SK-N-MC (cell line): Measurements from ENCODE around the gene LUZP2.

ENCODE experiments used
- EZH2 ChIP-seq: fragments of 200-600 bp; sonication (generic); IDR thresholded peaks from one replicate; pipeline ENCODE4 v1.6.1; 2017; ENCODE audit warnings: antibody characterized with exemption
- FOXP2 ChIP-seq: optimal IDR thresholded peaks from 2 replicates; pipeline ENCODE3; 2011; ENCODE audit warnings: mild to moderate bottlenecking, moderate library complexity; ENCODE audit not compliant: insufficient read depth; ENCODE audit errors: extremely low read length, control extremely low read depth
- POLR2AphosphoS5 ChIP-seq: IDR thresholded peaks from 2 replicates; pipeline ENCODE4 v1.6.1; 2012; ENCODE audit warnings: mild to moderate bottlenecking, low read depth, low read length, borderline replicate concordance

DNA sequence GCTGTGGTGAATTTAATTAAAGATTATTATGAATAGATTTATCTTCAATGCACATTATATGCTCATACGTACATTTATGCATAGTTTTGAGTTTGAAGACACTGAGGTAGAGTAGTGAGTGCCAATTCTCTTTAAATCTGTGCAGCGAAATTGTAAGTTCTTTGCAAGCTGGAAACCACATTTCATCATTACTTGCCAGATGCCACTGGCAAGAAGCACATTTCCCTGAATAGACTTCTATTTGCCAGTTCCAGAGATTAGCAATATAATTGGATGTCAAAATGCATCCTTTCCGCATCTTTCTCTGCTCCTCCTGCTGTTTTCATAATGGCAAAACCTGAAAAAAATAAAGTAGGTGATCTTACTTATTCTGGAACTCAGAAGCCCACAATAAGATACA, 448.0 kb downstream of the LUZP2 start:
- TF ChIP-seq EZH2 = no peak
- no peak for TF ChIP-seq POLR2AphosphoS5
- no peak for TF ChIP-seq FOXP2
